ENCODE measurements around the gene PCDHGB2.
A peak's percentile ranks its signal among the peaks of the same experiment; 100 is the strongest.
"Not testable (repeated sequence)": the region's sequence is repeated elsewhere in the genome, so short reads cannot be mapped to it uniquely, and the experiment has no call there.

PCDHGB2 gene

DNA sequence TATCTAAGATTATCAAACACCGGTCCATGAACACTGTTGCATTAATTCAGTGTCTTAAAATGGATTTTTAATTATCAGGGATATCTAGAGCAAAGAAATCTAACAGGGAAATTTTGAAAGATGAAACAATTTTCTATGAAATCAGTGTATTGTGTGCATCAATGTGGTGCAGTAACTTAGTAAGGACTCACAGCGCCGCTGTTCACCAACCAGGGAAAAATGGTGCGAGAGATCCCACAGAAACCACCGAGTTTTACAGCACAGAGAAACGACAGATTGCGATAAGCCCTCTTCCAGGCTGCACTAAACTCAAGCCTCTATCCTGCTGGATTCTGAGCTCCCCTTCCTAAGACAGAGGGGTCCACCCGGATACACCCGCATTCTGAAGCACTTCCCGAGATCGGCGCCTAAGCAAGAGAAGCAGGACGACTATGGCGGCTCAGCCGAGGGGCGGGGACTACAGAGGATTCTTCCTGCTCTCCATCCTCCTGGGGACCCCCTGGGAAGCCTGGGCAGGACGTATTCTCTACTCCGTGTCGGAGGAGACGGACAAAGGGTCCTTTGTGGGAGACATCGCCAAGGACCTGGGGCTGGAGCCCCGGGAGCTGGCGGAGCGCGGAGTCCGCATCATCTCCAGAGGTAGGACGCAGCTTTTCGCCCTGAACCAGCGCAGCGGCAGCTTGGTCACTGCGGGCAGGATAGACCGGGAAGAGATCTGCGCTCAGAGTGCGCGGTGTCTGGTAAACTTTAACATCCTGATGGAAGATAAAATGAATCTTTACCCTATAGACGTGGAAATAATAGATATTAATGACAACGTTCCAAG, 22.9 kb downstream of the PCDHGB2 start, which contains the start of gene PCDHGA7:
PCDHGA7 (plus strand) TSS at position 274 of the 826 bp plus-strand sequence; CDS start at position 432, 158 bp downstream.
- DNase-seq (ENCODE audit: extremely low read depth, low read depth) = no peak
- H3K4me3 ChIP-seq (replicated peaks; ENCODE audit: low read depth, low read length) = peak within 1 kb of the TSS; percentile 51
- TF ChIP-seq, protein P1, sequence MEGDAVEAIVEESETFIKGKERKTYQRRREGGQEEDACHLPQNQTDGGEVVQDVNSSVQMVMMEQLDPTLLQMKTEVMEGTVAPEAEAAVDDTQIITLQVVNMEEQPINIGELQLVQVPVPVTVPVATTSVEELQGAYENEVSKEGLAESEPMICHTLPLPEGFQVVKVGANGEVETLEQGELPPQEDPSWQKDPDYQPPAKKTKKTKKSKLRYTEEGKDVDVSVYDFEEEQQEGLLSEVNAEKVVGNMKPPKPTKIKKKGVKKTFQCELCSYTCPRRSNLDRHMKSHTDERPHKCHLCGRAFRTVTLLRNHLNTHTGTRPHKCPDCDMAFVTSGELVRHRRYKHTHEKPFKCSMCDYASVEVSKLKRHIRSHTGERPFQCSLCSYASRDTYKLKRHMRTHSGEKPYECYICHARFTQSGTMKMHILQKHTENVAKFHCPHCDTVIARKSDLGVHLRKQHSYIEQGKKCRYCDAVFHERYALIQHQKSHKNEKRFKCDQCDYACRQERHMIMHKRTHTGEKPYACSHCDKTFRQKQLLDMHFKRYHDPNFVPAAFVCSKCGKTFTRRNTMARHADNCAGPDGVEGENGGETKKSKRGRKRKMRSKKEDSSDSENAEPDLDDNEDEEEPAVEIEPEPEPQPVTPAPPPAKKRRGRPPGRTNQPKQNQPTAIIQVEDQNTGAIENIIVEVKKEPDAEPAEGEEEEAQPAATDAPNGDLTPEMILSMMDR (IDR thresholded peaks at IDR 0.05; ENCODE audit: low read depth, low read length, missing control alignments) = peak; percentile 47

GRCh38 chr5:141383345-141383744, 23.6 kb downstream of the PCDHGB2 start:
- H3K4me3 ChIP-seq (replicated peaks; ENCODE audit: low read depth, low read length) = peak overlapping the region; percentile 51
- TF ChIP-seq, protein P1 (IDR thresholded peaks at IDR 0.05; ENCODE audit: low read depth, low read length, missing control alignments) = no peak
- no peak for DNase-seq (ENCODE audit: extremely low read depth, low read depth)

GRCh38 chr5:141384471-141385267, 24.9 kb downstream of the PCDHGB2 start:
- TF ChIP-seq, protein P1 (IDR thresholded peaks at IDR 0.05; ENCODE audit: low read depth, low read length, missing control alignments) = no peak
- no peak overlapping the region for H3K4me3 ChIP-seq (replicated peaks; ENCODE audit: low read depth, low read length)

GRCh38 chr5:141387557-141388311, 27.9 kb downstream of the PCDHGB2 start, which contains the start of gene PCDHGB4:
Gene PCDHGB4, plus strand, starts transcription at chr5:141387698. Its CDS starts 187 bp downstream, at chr5:141387885.
- DNase-seq (ENCODE audit: extremely low read depth, low read depth) = not testable (repeated sequence)
- peak within 1 kb of the TSS; percentile 25; the same call in 1 of the 2 replicates for H3K4me3 ChIP-seq (replicated peaks; ENCODE audit: low read depth, low read length)
- TF ChIP-seq, protein P1 (IDR thresholded peaks at IDR 0.05; ENCODE audit: low read depth, low read length, missing control alignments) = peak; percentile 41

More at GRCh38 chr5:141384471-141385267, 24.9 kb downstream of the PCDHGB2 start:
- no peak for DNase-seq (ENCODE audit: extremely low read depth, low read depth)

DNA sequence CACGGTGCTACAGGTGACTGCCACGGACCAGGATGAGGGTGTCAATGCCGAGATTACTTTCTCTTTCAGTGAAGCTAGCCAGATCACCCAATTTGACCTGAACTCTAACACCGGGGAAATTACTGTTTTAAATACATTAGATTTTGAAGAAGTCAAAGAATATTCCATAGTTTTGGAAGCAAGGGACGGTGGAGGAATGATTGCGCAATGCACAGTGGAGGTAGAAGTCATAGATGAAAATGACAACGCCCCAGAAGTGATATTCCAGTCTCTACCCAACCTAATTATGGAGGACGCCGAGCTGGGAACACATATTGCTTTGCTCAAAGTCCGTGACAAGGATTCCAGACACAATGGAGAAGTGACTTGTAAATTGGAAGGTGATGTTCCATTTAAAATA, 28.9 kb downstream of the PCDHGB2 start:
- no peak overlapping the region for H3K4me3 ChIP-seq (replicated peaks; ENCODE audit: low read depth, low read length)
- DNase-seq (ENCODE audit: extremely low read depth, low read depth) = no peak
- TF ChIP-seq, protein P1 (IDR thresholded peaks at IDR 0.05; ENCODE audit: low read depth, low read length, missing control alignments) = no peak
